Measurements from ENCODE around the gene LRP1B.

The LRP1B gene

GRCh38 chr2:140580532-140581151, 1550.2 kb downstream of the LRP1B start:
- TF ChIP-seq GATA3 (IDR thresholded peaks at IDR 0.05; ENCODE audit: low read depth, low read length) (no peak), GATA2 (IDR thresholded peaks at IDR 0.05; ENCODE audit: low read depth, low read length) (no peak)

GRCh38 chr2:140577453-140577852, 1553.4 kb downstream of the LRP1B start:
- TF ChIP-seq GATA2 (IDR thresholded peaks at IDR 0.05; ENCODE audit: low read depth, low read length) (no peak), GATA3 (IDR thresholded peaks at IDR 0.05; ENCODE audit: low read depth, low read length) (no peak)

GRCh38 chr2:140567734-140568133, 1563.1 kb downstream of the LRP1B start:
- TF ChIP-seq GATA3 (IDR thresholded peaks at IDR 0.05; ENCODE audit: low read depth, low read length), result no peak
- no peak for TF ChIP-seq GATA2 (IDR thresholded peaks at IDR 0.05; ENCODE audit: low read depth, low read length)

- no peak for TF ChIP-seq GATA3 (IDR thresholded peaks at IDR 0.05; ENCODE audit: low read depth, low read length)
- TF ChIP-seq GATA2 (IDR thresholded peaks at IDR 0.05; ENCODE audit: low read depth, low read length), result no peak
These were observed 1565.1 kb downstream of the LRP1B start for GRCh38 chr2:140565756-140566155.

- TF ChIP-seq GATA3 (IDR thresholded peaks at IDR 0.05; ENCODE audit: low read depth, low read length), result no peak
- TF ChIP-seq GATA2 (IDR thresholded peaks at IDR 0.05; ENCODE audit: low read depth, low read length), result no peak
These were observed 1575.1 kb downstream of the LRP1B start for GRCh38 chr2:140555701-140556100.

GRCh38 chr2:140552634-140553033, 1578.2 kb downstream of the LRP1B start:
- no peak for TF ChIP-seq GATA3 (IDR thresholded peaks at IDR 0.05; ENCODE audit: low read depth, low read length)
- no peak for TF ChIP-seq GATA2 (IDR thresholded peaks at IDR 0.05; ENCODE audit: low read depth, low read length)

- TF ChIP-seq GATA3 (IDR thresholded peaks at IDR 0.05; ENCODE audit: low read depth, low read length) (no peak), GATA2 (IDR thresholded peaks at IDR 0.05; ENCODE audit: low read depth, low read length) (no peak)
These were observed 1579.5 kb downstream of the LRP1B start for GRCh38 chr2:140551287-140551686.

- TF ChIP-seq GATA3 (IDR thresholded peaks at IDR 0.05; ENCODE audit: low read depth, low read length) (no peak), GATA2 (IDR thresholded peaks at IDR 0.05; ENCODE audit: low read depth, low read length) (no peak)
These were observed 1580.0 kb downstream of the LRP1B start for GRCh38 chr2:140550821-140551220.

- TF ChIP-seq GATA2 (IDR thresholded peaks at IDR 0.05; ENCODE audit: low read depth, low read length), result no peak
- TF ChIP-seq GATA3 (IDR thresholded peaks at IDR 0.05; ENCODE audit: low read depth, low read length), result no peak
These were observed 1588.2 kb downstream of the LRP1B start for GRCh38 chr2:140542627-140543026.

GRCh38 chr2:140539242-140539875, 1591.5 kb downstream of the LRP1B start:
- TF ChIP-seq GATA2 (IDR thresholded peaks at IDR 0.05; ENCODE audit: low read depth, low read length) (no peak), GATA3 (IDR thresholded peaks at IDR 0.05; ENCODE audit: low read depth, low read length) (no peak)

GRCh38 chr2:140529706-140530105, 1601.1 kb downstream of the LRP1B start:
- TF ChIP-seq GATA2 (IDR thresholded peaks at IDR 0.05; ENCODE audit: low read depth, low read length), result no peak
- no peak for TF ChIP-seq GATA3 (IDR thresholded peaks at IDR 0.05; ENCODE audit: low read depth, low read length)

GRCh38 chr2:140528982-140529381, 1601.8 kb downstream of the LRP1B start:
- TF ChIP-seq GATA2 (IDR thresholded peaks at IDR 0.05; ENCODE audit: low read depth, low read length), result no peak
- no peak for TF ChIP-seq GATA3 (IDR thresholded peaks at IDR 0.05; ENCODE audit: low read depth, low read length)

GRCh38 chr2:140526575-140526974, 1604.2 kb downstream of the LRP1B start:
- TF ChIP-seq GATA2 (IDR thresholded peaks at IDR 0.05; ENCODE audit: low read depth, low read length) (no peak), GATA3 (IDR thresholded peaks at IDR 0.05; ENCODE audit: low read depth, low read length) (no peak)

GRCh38 chr2:140512106-140512505, 1618.7 kb downstream of the LRP1B start:
- TF ChIP-seq GATA3 (IDR thresholded peaks at IDR 0.05; ENCODE audit: low read depth, low read length) (no peak), GATA2 (IDR thresholded peaks at IDR 0.05; ENCODE audit: low read depth, low read length) (no peak)

- TF ChIP-seq GATA2 (IDR thresholded peaks at IDR 0.05; ENCODE audit: low read depth, low read length) (no peak), GATA3 (IDR thresholded peaks at IDR 0.05; ENCODE audit: low read depth, low read length) (no peak)
These were observed 1621.1 kb downstream of the LRP1B start for GRCh38 chr2:140509765-140510164.
